Transverse colon (tissue), 4 donors: Measurements from ENCODE around the gene MAMDC2. TPM values are rescaled to one million over a fixed set of nuclear protein-coding genes. Genes with fewer than 3 reads are reported as not detected.
"Not testable (repeated sequence)": the region's sequence is repeated elsewhere in the genome, so short reads cannot be mapped to it uniquely, and the experiment has no call there.

Experiments used
- DNase-seq: peaks from one replicate; pipeline ENCODE4 v3.0.0-alpha.2; 2019
- H3K27ac ChIP-seq, 4 donors: fragments of 200-600 bp; sonication (generic); 2 replicates each; pipeline ENCODE4 v1.5.1; 2016 to 2018; ENCODE audit warnings: inconsistent platforms in 4 of 4
- H3K27me3 ChIP-seq: fragments of 200-600 bp; sonication (generic); 2 replicates; pipeline ENCODE4 v1.5.1; 2017; ENCODE audit warnings: inconsistent platforms
- H3K36me3 ChIP-seq, 4 donors: fragments of 200-600 bp; sonication (generic); 2 replicates each; pipeline ENCODE4 v1.5.1; 2017 to 2019; ENCODE audit warnings: inconsistent platforms in 4 of 4
- H3K4me1 ChIP-seq, 4 donors: fragments of 200-600 bp; sonication (generic); 2 replicates each; pipeline ENCODE4 v1.5.1; 2017 to 2020; ENCODE audit warnings: inconsistent platforms in 4 of 4
- H3K4me3 ChIP-seq, 4 donors: fragments of 200-600 bp; sonication (generic); 1 replicate in 1 of 4; 2 replicates in 3 of 4; pipeline versions ENCODE4 v1.5.1 to v1.6.1; 2017 to 2019; ENCODE audit warnings: inconsistent platforms in 4 of 4
- H3K9me3 ChIP-seq, 2 donors: fragments of 200-600 bp; sonication (generic); 2 replicates each; pipeline ENCODE4 v1.5.1; 2017 to 2019; ENCODE audit warnings: inconsistent platforms in 2 of 2
- CTCF ChIP-seq, 5 experiments: fragments of 200-600 bp in 3 of 5; fragments of 450-650 bp in 2 of 5; sonication (generic) in 3 of 5; IDR thresholded peaks; 1 replicate in 2 of 5; 2 replicates in 3 of 5; pipeline ENCODE4 v1.5.1; 2016 to 2017; ENCODE audit warnings: antibody characterized with exemption in 5 of 5, inconsistent platforms in 3 of 5, mild to moderate bottlenecking in 2 of 5, moderate library complexity in 1 of 5
- EP300 ChIP-seq: sonication (generic); formaldehyde crosslinking; IDR thresholded peaks from one replicate; pipeline ENCODE4 v1.6.1; 2017; ENCODE audit warnings: antibody characterized with exemption, low read depth
- POLR2A ChIP-seq: fragments of 450-650 bp; IDR thresholded peaks from one replicate; pipeline ENCODE4 v1.6.1; 2016; ENCODE audit warnings: antibody characterized with exemption, mild to moderate bottlenecking, moderate library complexity
- POLR2AphosphoS5 ChIP-seq, 3 donors: sonication (generic); formaldehyde crosslinking; IDR thresholded peaks; one replicate each; pipeline ENCODE4 v1.6.1; 2016; ENCODE audit warnings: antibody characterized with exemption in 3 of 3
- WGBS, 2 donors: methylation state at CpG; one replicate each; pipeline ENCODE4 v1.1.5; 2018; ENCODE audit warnings: low coverage in 1 of 2; 5-methylcytosine and 5-hydroxymethylcytosine counted together
- in situ Hi-C, 4 donors: fragments of 200-750 bp; cut with MboI; loops; one replicate each; pipeline versions ENCODE4 v1.15.0 to v1.15.1; 2017; ENCODE audit warnings: low sequenced_read_pairs in 3 of 4, low pct_ligation_motif_present in 1 of 4, low pct_unique_long_range_greater_than_20kb in 1 of 4
- intact Hi-C: fragments of 100-400 bp; cut with DNase I; formaldehyde crosslinking; loops from one replicate; pipeline ENCODE4 v1.15.1; 2023; ENCODE audit warnings: low total_unique reads
- total RNA-seq, 4 donors: library from RNA; depleted of rRNA; stranded (reverse); fragments of >200 nt; gene quantifications; one replicate each; pipeline ENCODE4 v1.1.0, GENCODE V29; 2016

Gene MAMDC2
- total RNA-seq, 4 donors from 2014 or later, result 7.4 to 40.5 (median 28.9) TPM

- no peak overlapping the region for H3K27ac ChIP-seq
- H3K4me1 ChIP-seq, result no peaks in the 10 kb centered on the region
- in situ Hi-C loops, result no loop called here
- no peaks in the 10 kb centered on the region for H3K27me3 ChIP-seq
- no peak for DNase-seq
- 69 to 90% methylated on average over 3 of the region's 3 CpGs for WGBS, 2 donors
- peaks cover 0 to 16% (median 1%) of the 10 kb centered on the region in 4 donors for H3K36me3 ChIP-seq
- H3K4me3 ChIP-seq, result no peak overlapping the region
- TF ChIP-seq EP300 (no peak), CTCF (IDR thresholded peaks at IDR 0.05) (no peak), POLR2A (no peak), POLR2AphosphoS5 (IDR thresholded peaks at IDR 0.05) (no peak)
- intact Hi-C loops, result no loop called here
- no peaks in the 10 kb centered on the region for H3K9me3 ChIP-seq
Measured at GRCh38 chr9:70195456-70195855, 151.8 kb downstream of the MAMDC2 start.

DNA sequence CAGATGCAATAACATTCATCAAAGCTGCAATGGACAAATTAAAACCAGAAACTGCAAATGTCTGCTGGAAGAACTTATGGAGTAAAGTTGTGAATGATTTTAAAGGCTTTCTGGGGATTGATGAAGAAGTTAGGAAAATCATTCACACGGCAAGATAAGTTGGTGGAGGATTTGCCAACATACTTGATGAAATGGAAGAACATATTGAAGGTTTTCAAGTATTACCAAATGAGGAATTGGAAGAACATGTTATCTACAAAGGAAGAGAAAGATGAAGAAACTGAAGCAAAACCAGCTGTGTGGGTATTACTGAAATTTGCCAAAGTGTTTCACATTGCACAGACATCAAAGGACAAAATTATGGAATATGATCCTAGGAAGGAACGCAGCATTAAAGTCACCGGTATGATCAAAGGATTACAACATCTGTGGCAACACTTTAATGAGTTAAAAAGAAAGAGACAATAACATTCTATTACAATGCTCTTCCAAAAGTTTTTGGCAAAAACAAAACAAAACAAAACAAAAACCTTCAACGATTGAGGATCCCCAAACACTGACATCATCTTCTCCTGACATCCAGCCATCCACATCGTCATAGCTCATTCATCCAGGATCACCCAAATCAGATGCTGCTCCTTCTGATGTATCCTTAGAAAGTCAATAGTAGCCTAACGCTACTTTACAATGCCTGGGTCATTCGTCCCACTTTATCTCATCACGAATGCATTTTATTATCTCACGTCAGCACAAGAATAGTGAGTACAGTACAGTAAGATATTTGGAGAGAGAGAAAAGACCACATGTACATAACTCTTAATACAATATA, 153.8 kb downstream of the MAMDC2 start:
- H3K4me3 ChIP-seq, result no peak overlapping the region
- no peak overlapping the region for H3K27ac ChIP-seq
- no peak for DNase-seq
- in situ Hi-C loops (no loop called here), intact Hi-C loops (no loop called here)
- WGBS, 2 donors, result 78 to 80% methylated on average over 9 of the region's 9 CpGs
- no peaks in the 10 kb centered on the region for H3K27me3 ChIP-seq
- H3K4me1 ChIP-seq, result no peaks in the 10 kb centered on the region
- no peak for TF ChIP-seq POLR2A
- peaks cover 0 to 16% (median 1%) of the 10 kb centered on the region in 4 donors for H3K36me3 ChIP-seq
- no peaks in the 10 kb centered on the region for H3K9me3 ChIP-seq

- H3K27me3 ChIP-seq, intact Hi-C loops, DNase-seq, H3K4me3 ChIP-seq, H3K27ac ChIP-seq, H3K4me1 ChIP-seq, H3K9me3 ChIP-seq, in situ Hi-C loops, H3K36me3 ChIP-seq: not testable (repeated sequence)
- 67 to 88% methylated on average over 10 to 16 of the region's 16 CpGs for WGBS, 2 donors
Measured at GRCh38 chr9:70204743-70205142, 161.1 kb downstream of the MAMDC2 start.

- TF ChIP-seq EP300 (no peak), CTCF (IDR thresholded peaks at IDR 0.05) (no peak), POLR2A (no peak), POLR2AphosphoS5 (IDR thresholded peaks at IDR 0.05) (no peak)
- no peaks in the 10 kb centered on the region for H3K36me3 ChIP-seq
- 55 to 56% methylated on average over 3 of the region's 3 CpGs for WGBS, 2 donors
- H3K4me1 ChIP-seq, result no peaks in the 10 kb centered on the region
- H3K9me3 ChIP-seq, result no peaks in the 10 kb centered on the region
- intact Hi-C loops, result no loop called here
- H3K27me3 ChIP-seq, result no peaks in the 10 kb centered on the region
- no peak for DNase-seq
- in situ Hi-C loops, result no loop called here
- no peak overlapping the region for H3K27ac ChIP-seq
- H3K4me3 ChIP-seq, result no peak overlapping the region
Measured at GRCh38 chr9:70205366-70206020, 161.8 kb downstream of the MAMDC2 start.

GRCh38 chr9:70217029-70217428, 173.4 kb downstream of the MAMDC2 start:
- Histone ChIP-seq H3K4me1 (no peaks in the 10 kb centered on the region), H3K36me3 (peaks cover 0 to 22% (median 0%) of the 10 kb centered on the region in 4 donors), H3K27ac (no peak overlapping the region), H3K27me3 (no peaks in the 10 kb centered on the region), H3K4me3 (no peak overlapping the region), H3K9me3 (peaks cover 0 to 7% of the 10 kb centered on the region in 2 donors)
- TF ChIP-seq POLR2AphosphoS5 (IDR thresholded peaks at IDR 0.05) (no peak), CTCF (IDR thresholded peaks at IDR 0.05) (no peak), EP300 (no peak), POLR2A (no peak)
- in situ Hi-C loops, result no loop called here
- intact Hi-C loops, result no loop called here
- no peak for DNase-seq
- 96 to 98% methylated on average over 15 to 16 of the region's 16 CpGs for WGBS, 2 donors
